K562 (cell line): Measurements from ENCODE around the gene GNAZ. TPM values are rescaled to one million over a fixed set of nuclear protein-coding genes. Genes with fewer than 3 reads are reported as not detected.

Source experiments
- BRF1 ChIP-seq: IDR thresholded peaks from 3 replicates; pipeline ENCODE4 v1.6.1; 2011; ENCODE audit warnings: borderline replicate concordance, mild to moderate bottlenecking; ENCODE audit not compliant: insufficient read length; ENCODE audit errors: extremely low read depth
- CHCHD3 ChIP-seq: fragments of 250-450 bp; sonication (Bioruptor Pico); IDR thresholded peaks from 2 replicates; pipeline ENCODE4 v2.1.2; 2022; ENCODE audit warnings: mild to moderate bottlenecking
- DPF2 ChIP-seq: fragments of 450-650 bp; IDR thresholded peaks from 2 replicates; pipeline ENCODE4 v1.6.1; 2016
- GMEB1 ChIP-seq: fragments of 250-450 bp; sonication (Bioruptor Pico); IDR thresholded peaks from 2 replicates; pipeline ENCODE4 v1.4.0; 2020; ENCODE audit warnings: mild to moderate bottlenecking
- GTF2F1 ChIP-seq: IDR thresholded peaks from 2 replicates; pipeline ENCODE4 v1.6.1; 2011; ENCODE audit warnings: low read depth, low read length, improper control_type of control experiment
- MAFK ChIP-seq: IDR thresholded peaks from 2 replicates; pipeline ENCODE4 v1.6.1; 2011; ENCODE audit warnings: low read length, improper control_type of control experiment
- MTA1 ChIP-seq: fragments of 450-650 bp; IDR thresholded peaks from 2 replicates; pipeline ENCODE4 v1.6.1; 2017; ENCODE audit warnings: borderline replicate concordance
- SFPQ ChIP-seq: fragments of 200-400 bp; formaldehyde crosslinking; IDR thresholded peaks from 2 replicates; pipeline ENCODE4 v1.6.1; 2017; ENCODE audit warnings: mild to moderate bottlenecking, low read depth, low read length, moderate library complexity
- SMC3 ChIP-seq: conservative IDR thresholded peaks from 2 replicates; pipeline ENCODE4 v1.6.1; 2011; ENCODE audit warnings: low read depth, low read length, improper control_type of control experiment; ENCODE audit not compliant: insufficient read depth
- SP2 ChIP-seq: IDR thresholded peaks from 2 replicates; pipeline ENCODE4 v1.6.1; 2011; ENCODE audit warnings: mild to moderate bottlenecking, low read depth, low read length, moderate library complexity; ENCODE audit not compliant: poor library complexity, severe bottlenecking; ENCODE audit errors: extremely low read depth
- TAF15 ChIP-seq: fragments of 200-400 bp; formaldehyde crosslinking; IDR thresholded peaks from 2 replicates; pipeline ENCODE4 v1.6.1; 2017; ENCODE audit warnings: mild to moderate bottlenecking, low read depth, low read length, moderate library complexity
- TFAM ChIP-seq: fragments of 250-450 bp; sonication (Bioruptor Pico); conservative IDR thresholded peaks from 2 replicates; pipeline ENCODE4 v1.5.0; 2021; ENCODE audit warnings: mild to moderate bottlenecking, moderate library complexity
- U2AF1 ChIP-seq: fragments of 200-400 bp; formaldehyde crosslinking; optimal IDR thresholded peaks from 2 replicates; pipeline ENCODE3; 2017; ENCODE audit warnings: mild to moderate bottlenecking, low read depth, low read length, moderate library complexity
- ZNF511 ChIP-seq: sonication (generic); formaldehyde crosslinking; IDR thresholded peaks from 2 replicates; pipeline ENCODE4 v1.8.0; 2022; ENCODE audit warnings: mild to moderate bottlenecking, missing genetic modification reagents
- ZNF668 ChIP-seq: fragments of 250-450 bp; sonication (Bioruptor Pico); IDR thresholded peaks from 2 replicates; pipeline ENCODE4 v1.8.0; 2022; ENCODE audit warnings: mild to moderate bottlenecking, inconsistent platforms
- ZNF830 ChIP-seq: fragments of 250-450 bp; sonication (Bioruptor Pico); IDR thresholded peaks from 2 replicates; pipeline ENCODE4 v1.5.0; 2021; ENCODE audit warnings: mild to moderate bottlenecking
- polyA plus RNA-seq, 8 experiments: library from polyadenylated mRNA; depleted of rRNA in 4 of 8; stranded (reverse) in 5 of 8; unstranded in 3 of 8; fragments of >200 nt; fragmentation: Nextera tagmentation in 2 of 8; fragmentation: Illumina TruSeq in 1 of 8; extraction: Ambion mirVana in 2 of 8; extraction: Trizol in 1 of 8; gene quantifications; 2 replicates each; pipeline versions ENCODE4 v1.2.1 to v1.2.3, GENCODE V29; 2011 to 2014; ENCODE audit warnings: inconsistent platforms in 1 of 8, missing spikeins in 1 of 8
- total RNA-seq, 7 experiments: library from RNA; depleted of rRNA in 6 of 7; stranded (reverse); fragments of >200 nt in 6 of 7; fragmentation: Illumina TruSeq in 2 of 7; extraction: Trizol in 2 of 7; gene quantifications; 2 replicates each; pipeline versions ENCODE4 v1.2.1 to v1.2.3, GENCODE V29; 2011 to 2021; ENCODE audit warnings: low replicate concordance in 1 of 7
- TF ChIP-seq, protein P1 (sequence below): sonication (generic); formaldehyde crosslinking; IDR thresholded peaks from 2 replicates; pipeline ENCODE4 v1.9.0; 2022; ENCODE audit warnings: mild to moderate bottlenecking, missing genetic modification reagents
- TF ChIP-seq, protein P2 (sequence below), 3 experiments: fragments of 200-800 bp in 1 of 3; sonication (Bioruptor generic) in 1 of 3; sonication (generic) in 1 of 3; formaldehyde crosslinking in 1 of 3; IDR thresholded peaks; 2 replicates each; pipeline versions ENCODE4 v1.6.1 to v1.8.0; 2016 to 2022; ENCODE audit warnings: mild to moderate bottlenecking in 2 of 3, missing compliant biosample characterization in 2 of 3, missing genetic modification characterization in 2 of 3, missing genetic modification reagents in 1 of 3
- TF ChIP-seq, protein P3 (sequence below): fragments of 250-450 bp; sonication (Bioruptor Pico); IDR thresholded peaks from 2 replicates; pipeline ENCODE4 v1.5.0; 2021; ENCODE audit warnings: mild to moderate bottlenecking, borderline replicate concordance

The GNAZ gene
- total and polyA plus RNA-seq, 9 of the 15 experiments (the other 6 are each of a cell fraction or from before 2014, with no cell fraction given): 0.04 to 0.22 (median 0.13) TPM; not detected in 3

DNA sequence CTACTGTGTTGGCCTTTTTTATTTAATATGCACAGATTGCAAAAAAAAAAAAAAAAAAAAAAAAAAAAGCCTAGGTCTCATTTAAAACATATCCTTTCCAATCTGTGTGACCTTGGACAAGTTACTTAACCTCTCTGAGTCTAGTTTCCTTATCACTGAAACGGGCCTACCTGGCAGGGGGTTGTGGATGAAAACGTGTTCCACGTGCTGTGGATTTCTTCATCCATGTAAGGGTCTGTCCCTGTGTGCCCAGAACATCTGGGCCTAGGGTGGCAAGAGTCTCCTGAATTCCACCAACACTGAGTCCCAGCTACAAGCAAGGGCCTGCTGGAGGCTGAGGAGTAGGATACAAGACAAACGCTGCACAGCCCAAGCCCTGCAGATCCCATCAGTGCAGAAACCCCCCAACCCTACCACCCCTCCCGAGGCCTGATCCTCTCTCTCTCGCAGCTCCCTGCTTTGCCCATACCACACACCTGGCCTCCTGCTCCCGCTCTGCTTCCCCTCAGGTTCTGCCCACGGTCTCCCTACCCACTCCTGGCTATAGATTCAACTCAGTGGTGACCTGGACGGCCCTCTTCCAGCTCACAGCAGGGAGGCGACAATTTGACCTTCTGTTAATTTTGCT, 4.7 kb upstream of the GNAZ start (continued):
- TF ChIP-seq U2AF1: no peak
- TF ChIP-seq GMEB1 (CRISPR knock-in tag): no peak
- TF ChIP-seq ZNF668 (CRISPR knock-in tag): no peak
- peak; percentile 17; the same call in 1 of the 2 replicates for TF ChIP-seq MAFK
- no peak for TF ChIP-seq ZNF511
- TF ChIP-seq SP2: no peak
- no peak for TF ChIP-seq MTA1
- no peak for TF ChIP-seq TAF15
- no peak for TF ChIP-seq DPF2
- TF ChIP-seq, protein P1, sequence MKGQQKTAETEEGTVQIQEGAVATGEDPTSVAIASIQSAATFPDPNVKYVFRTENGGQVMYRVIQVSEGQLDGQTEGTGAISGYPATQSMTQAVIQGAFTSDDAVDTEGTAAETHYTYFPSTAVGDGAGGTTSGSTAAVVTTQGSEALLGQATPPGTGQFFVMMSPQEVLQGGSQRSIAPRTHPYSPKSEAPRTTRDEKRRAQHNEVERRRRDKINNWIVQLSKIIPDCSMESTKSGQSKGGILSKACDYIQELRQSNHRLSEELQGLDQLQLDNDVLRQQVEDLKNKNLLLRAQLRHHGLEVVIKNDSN (CRISPR knock-in tag): no peak
- TF ChIP-seq BRF1: no peak
- 0 out of 2 replicates have a peak, but pooled peaks have one; percentile 8 for TF ChIP-seq SMC3
- peak; percentile 50; the same call in 1 of the 2 replicates for TF ChIP-seq GTF2F1
- TF ChIP-seq, protein P2, sequence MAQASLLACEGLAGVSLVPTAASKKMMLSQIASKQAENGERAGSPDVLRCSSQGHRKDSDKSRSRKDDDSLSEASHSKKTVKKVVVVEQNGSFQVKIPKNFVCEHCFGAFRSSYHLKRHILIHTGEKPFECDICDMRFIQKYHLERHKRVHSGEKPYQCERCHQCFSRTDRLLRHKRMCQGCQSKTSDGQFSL (CRISPR knock-in tag; IDR thresholded peaks at IDR 0.05): no peak
- TF ChIP-seq, protein P2 (tag; IDR thresholded peaks at IDR 0.05): no peak
- 0 out of 2 replicates have a peak, but pooled peaks have one; percentile 2 for TF ChIP-seq CHCHD3 (CRISPR knock-in tag)
- TF ChIP-seq, protein P3, sequence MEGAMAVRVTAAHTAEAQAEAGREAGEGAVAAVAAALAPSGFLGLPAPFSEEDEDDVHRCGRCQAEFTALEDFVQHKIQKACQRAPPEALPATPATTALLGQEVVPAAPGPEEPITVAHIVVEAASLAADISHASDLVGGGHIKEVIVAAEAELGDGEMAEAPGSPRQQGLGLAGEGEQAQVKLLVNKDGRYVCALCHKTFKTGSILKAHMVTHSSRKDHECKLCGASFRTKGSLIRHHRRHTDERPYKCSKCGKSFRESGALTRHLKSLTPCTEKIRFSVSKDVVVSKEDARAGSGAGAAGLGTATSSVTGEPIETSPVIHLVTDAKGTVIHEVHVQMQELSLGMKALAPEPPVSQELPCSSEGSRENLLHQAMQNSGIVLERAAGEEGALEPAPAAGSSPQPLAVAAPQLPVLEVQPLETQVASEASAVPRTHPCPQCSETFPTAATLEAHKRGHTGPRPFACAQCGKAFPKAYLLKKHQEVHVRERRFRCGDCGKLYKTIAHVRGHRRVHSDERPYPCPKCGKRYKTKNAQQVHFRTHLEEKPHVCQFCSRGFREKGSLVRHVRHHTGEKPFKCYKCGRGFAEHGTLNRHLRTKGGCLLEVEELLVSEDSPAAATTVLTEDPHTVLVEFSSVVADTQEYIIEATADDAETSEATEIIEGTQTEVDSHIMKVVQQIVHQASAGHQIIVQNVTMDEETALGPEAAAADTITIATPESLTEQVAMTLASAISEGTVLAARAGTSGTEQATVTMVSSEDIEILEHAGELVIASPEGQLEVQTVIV: no peak
- TF ChIP-seq ZNF830 (CRISPR knock-in tag): no peak
- TF ChIP-seq TFAM (CRISPR knock-in tag): no peak
- no peak for TF ChIP-seq SFPQ
